Activated T-helper 9 cell treated with anti-CD3 and anti-CD28 coated beads, Interleukin-2, amount 50 U/mL, for 16 hours (primary cell): Measurements from ENCODE around the gene GART.

Source experiments
- DNase-seq: peaks from one replicate; pipeline ENCODE4 v3.0.0-alpha.2; 2020; ENCODE audit warnings: low read depth

GART gene

DNA sequence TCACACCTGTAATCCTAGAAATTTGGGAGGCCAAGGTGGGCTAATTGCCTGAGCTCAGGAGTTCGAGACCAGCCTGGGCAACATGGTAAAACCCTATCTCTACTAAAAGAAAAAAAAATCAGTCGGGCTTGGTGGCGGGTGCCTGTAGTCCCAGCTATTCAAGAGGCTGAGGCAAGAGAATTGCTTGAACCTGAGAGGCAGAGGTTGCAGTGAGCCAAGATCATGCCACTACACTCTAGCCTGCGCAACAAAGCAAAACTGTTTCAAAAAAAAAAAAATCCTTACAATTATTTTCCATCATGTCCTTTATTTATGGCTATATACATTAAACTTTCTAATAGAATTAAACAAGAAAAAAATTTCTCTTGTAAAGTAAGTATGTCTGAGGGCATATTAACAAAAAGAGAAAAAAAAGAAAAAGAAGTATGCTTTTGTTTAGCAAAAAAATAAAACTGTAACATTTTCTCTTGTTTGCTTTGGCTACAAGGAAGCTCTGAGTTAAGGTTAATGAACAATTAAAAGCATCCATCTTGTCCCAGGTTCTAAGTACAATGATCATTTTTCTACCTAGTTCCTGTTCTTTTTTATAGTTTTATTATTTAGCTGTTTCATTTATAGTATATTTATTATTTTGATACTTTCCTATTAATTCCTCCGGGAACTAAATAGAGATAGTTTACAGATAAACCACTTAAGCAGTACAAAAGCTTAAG is 80.2 kb downstream of the GART start:
- no peak for DNase-seq

DNA sequence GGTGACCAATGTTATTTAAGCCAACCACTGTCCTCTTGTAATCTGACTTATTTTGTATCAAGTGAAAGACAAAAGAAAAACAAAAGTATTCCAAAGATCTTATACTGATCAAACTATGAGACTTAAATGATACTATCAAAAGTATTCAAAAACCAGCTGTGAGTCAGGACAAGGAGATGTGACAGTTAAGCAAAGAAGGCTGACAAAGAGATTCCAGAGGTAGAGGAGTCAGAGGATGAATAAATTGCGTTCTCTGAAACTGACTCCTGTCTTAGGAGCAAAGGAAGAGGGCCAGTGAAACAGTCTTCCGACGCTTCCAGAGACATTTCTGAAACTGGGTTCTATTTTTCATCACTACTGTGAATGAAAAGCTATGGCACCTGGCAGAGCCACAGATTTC is 83.1 kb downstream of the GART start:
- DNase-seq, result no peak

GRCh38 chr21:33455686-33456446 is 86.1 kb downstream of the GART start:
- DNase-seq, result no peak
